Measurements from ENCODE around the gene SEC61B. TPM values are rescaled to one million over a fixed set of nuclear protein-coding genes. Genes with fewer than 3 reads are reported as not detected.
A peak's percentile ranks its signal among the peaks of the same experiment; 100 is the strongest.

SEC61B gene
- total RNA-seq, 4 donors from 2014 or later: 41.0 to 99.0 (median 75.1) TPM

- Histone ChIP-seq H3K36me3 (peaks cover 0 to 91% (median 0%) of the 10 kb centered on the region in 3 donors), H3K27me3 (no peaks in the 10 kb centered on the region), H3K4me3 (no peak overlapping the region), H3K27ac (no peak overlapping the region), H3K9me3 (no peaks in the 10 kb centered on the region), H3K4me1 (peaks cover 0 to 12% (median under 1%) of the 10 kb centered on the region in 4 donors)
- 87 to 91% methylated on average over 3 of the region's 3 CpGs for WGBS, 2 donors
- DNase-seq (ENCODE audit: low spot score in 2 of 2): no peak
- TF ChIP-seq POLR2A (IDR thresholded peaks at IDR 0.05): no peak
- TF ChIP-seq CTCF (IDR thresholded peaks at IDR 0.05): no peak
- TF ChIP-seq EP300 (IDR thresholded peaks at IDR 0.05): no peak
These were observed 8.1 kb downstream of the SEC61B start for GRCh38 chr9:99230206-99230605.

DNA sequence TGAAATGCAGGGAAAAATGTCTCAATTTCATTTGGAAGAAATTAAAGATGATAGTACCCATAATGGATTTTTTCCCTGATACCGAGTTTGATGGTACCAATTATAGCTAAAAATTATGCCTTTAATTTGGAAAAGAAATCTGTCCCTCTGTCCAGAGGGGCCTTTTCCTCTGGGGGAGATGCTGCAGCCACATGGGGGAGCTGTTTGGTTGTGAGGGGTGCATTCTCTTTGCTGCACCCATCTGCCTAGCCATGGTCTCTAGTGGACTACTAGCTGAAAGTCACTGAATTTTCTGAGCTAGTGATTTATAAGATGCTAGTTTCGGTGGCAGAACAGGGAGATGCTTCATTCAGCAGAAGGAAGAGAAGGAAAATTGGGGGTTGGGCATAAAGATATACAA, 9.6 kb downstream of the SEC61B start:
- 59 to 82% methylated on average over 2 of the region's 2 CpGs for WGBS, 2 donors
- no peak for DNase-seq (ENCODE audit: low spot score in 2 of 2)
- Histone ChIP-seq H3K4me1 (no peaks in the 10 kb centered on the region), H3K4me3 (no peak overlapping the region), H3K27ac (no peak overlapping the region), H3K9me3 (no peaks in the 10 kb centered on the region), H3K27me3 (no peaks in the 10 kb centered on the region), H3K36me3 (peaks cover 0 to 91% (median 0%) of the 10 kb centered on the region in 3 donors)
- TF ChIP-seq CTCF (IDR thresholded peaks at IDR 0.05): peak in 2 of 5 experiments; percentile 10 to 23
- no peak for TF ChIP-seq EP300 (IDR thresholded peaks at IDR 0.05)

GRCh38 chr9:99234618-99235017, 12.5 kb downstream of the SEC61B start:
- 84 to 100% methylated on average over 2 of the region's 2 CpGs for WGBS, 2 donors
- Histone ChIP-seq H3K4me1 (no peaks in the 10 kb centered on the region), H3K4me3 (no peak overlapping the region), H3K36me3 (peaks cover 0 to 95% (median 0%) of the 10 kb centered on the region in 3 donors), H3K9me3 (no peaks in the 10 kb centered on the region), H3K27me3 (no peaks in the 10 kb centered on the region), H3K27ac (no peak overlapping the region)
- DNase-seq (ENCODE audit: low spot score in 2 of 2): no peak
- TF ChIP-seq EP300 (IDR thresholded peaks at IDR 0.05): no peak
- TF ChIP-seq POLR2A (IDR thresholded peaks at IDR 0.05): no peak
- no peak for TF ChIP-seq CTCF (IDR thresholded peaks at IDR 0.05)

DNA sequence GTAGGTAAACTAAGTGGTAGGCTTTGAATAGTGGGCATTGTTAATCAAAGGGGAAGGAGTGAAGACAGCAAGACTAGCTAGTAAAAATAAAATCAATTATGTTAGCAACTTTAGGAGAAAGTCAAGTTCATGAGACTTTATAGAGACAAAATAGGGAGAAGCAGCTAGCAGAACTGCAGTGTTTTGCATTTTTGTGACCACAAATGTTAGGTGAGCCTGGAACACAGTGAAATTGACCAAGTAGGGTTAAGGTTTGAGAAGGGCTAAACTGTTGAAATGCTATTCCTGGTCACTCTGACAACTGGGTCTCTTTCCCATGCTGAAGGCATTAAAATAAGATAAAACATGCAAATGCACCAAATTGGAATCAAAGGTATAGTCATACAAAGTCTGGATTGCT, 13.0 kb downstream of the SEC61B start:
- H3K36me3 ChIP-seq: peaks cover 0 to 93% (median 0%) of the 10 kb centered on the region in 3 donors
- no peak overlapping the region for H3K4me3 ChIP-seq
- no peaks in the 10 kb centered on the region for H3K9me3 ChIP-seq
- DNase-seq (ENCODE audit: low spot score in 2 of 2): no peak
- H3K27ac ChIP-seq: no peak overlapping the region
- H3K4me1 ChIP-seq: no peaks in the 10 kb centered on the region
- TF ChIP-seq POLR2A (IDR thresholded peaks at IDR 0.05) (no peak), EP300 (IDR thresholded peaks at IDR 0.05) (no peak), CTCF (IDR thresholded peaks at IDR 0.05) (no peak)
- H3K27me3 ChIP-seq: no peaks in the 10 kb centered on the region

GRCh38 chr9:99235926-99236634, 14.0 kb downstream of the SEC61B start:
- peaks cover 0 to 87% (median 0%) of the 10 kb centered on the region in 3 donors for H3K36me3 ChIP-seq
- no peak overlapping the region for H3K4me3 ChIP-seq
- 79 to 84% methylated on average over 7 of the region's 7 CpGs for WGBS, 2 donors
- H3K4me1 ChIP-seq: no peaks in the 10 kb centered on the region
- H3K9me3 ChIP-seq: no peaks in the 10 kb centered on the region
- no peaks in the 10 kb centered on the region for H3K27me3 ChIP-seq
- H3K27ac ChIP-seq: no peak overlapping the region
- DNase-seq (ENCODE audit: low spot score in 2 of 2): no peak
- TF ChIP-seq CTCF (IDR thresholded peaks at IDR 0.05): no peak
- TF ChIP-seq EP300 (IDR thresholded peaks at IDR 0.05): no peak
- no peak for TF ChIP-seq POLR2A (IDR thresholded peaks at IDR 0.05)
